HFF-Myc (cell line): ENCODE results near the gene SLFN12.
"Not testable (repeated sequence)": the region's sequence is repeated elsewhere in the genome, so short reads cannot be mapped to it uniquely, and the experiment has no call there.

ENCODE experiments used
- DNase-seq: peaks from one replicate; pipeline ENCODE4 v3.0.0-alpha.2; 2011; ENCODE audit warnings: low read depth; ENCODE audit errors: extremely low read depth
- H3K4me3 ChIP-seq: replicated peaks from 2 replicates; pipeline ENCODE4 v1.5.1; 2011; ENCODE audit warnings: low read depth, mild to moderate bottlenecking, control low read depth, low read length
- TF ChIP-seq, protein P1 (sequence below): IDR thresholded peaks from 2 replicates; pipeline ENCODE4 v1.5.1; 2012; ENCODE audit warnings: mild to moderate bottlenecking, low read depth, low read length, control low read depth; ENCODE audit errors: missing control alignments

The SLFN12 gene

GRCh38 chr17:35438433-35438832 lies 6.1 kb upstream of the SLFN12 start:
- no peak for DNase-seq
- TF ChIP-seq, protein P1, sequence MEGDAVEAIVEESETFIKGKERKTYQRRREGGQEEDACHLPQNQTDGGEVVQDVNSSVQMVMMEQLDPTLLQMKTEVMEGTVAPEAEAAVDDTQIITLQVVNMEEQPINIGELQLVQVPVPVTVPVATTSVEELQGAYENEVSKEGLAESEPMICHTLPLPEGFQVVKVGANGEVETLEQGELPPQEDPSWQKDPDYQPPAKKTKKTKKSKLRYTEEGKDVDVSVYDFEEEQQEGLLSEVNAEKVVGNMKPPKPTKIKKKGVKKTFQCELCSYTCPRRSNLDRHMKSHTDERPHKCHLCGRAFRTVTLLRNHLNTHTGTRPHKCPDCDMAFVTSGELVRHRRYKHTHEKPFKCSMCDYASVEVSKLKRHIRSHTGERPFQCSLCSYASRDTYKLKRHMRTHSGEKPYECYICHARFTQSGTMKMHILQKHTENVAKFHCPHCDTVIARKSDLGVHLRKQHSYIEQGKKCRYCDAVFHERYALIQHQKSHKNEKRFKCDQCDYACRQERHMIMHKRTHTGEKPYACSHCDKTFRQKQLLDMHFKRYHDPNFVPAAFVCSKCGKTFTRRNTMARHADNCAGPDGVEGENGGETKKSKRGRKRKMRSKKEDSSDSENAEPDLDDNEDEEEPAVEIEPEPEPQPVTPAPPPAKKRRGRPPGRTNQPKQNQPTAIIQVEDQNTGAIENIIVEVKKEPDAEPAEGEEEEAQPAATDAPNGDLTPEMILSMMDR, result no peak
- no peak overlapping the region for H3K4me3 ChIP-seq

- peak; percentile 99 for DNase-seq
- peak overlapping the region; percentile 55 for H3K4me3 ChIP-seq
- TF ChIP-seq, protein P1, result peak; percentile 31
Measured at GRCh38 chr17:35433075-35433894, 985 bp upstream of the SLFN12 start.

GRCh38 chr17:35429702-35430101 lies 2.6 kb downstream of the SLFN12 start:
- no peak overlapping the region for H3K4me3 ChIP-seq
- DNase-seq, result no peak
- TF ChIP-seq, protein P1, result no peak

DNA sequence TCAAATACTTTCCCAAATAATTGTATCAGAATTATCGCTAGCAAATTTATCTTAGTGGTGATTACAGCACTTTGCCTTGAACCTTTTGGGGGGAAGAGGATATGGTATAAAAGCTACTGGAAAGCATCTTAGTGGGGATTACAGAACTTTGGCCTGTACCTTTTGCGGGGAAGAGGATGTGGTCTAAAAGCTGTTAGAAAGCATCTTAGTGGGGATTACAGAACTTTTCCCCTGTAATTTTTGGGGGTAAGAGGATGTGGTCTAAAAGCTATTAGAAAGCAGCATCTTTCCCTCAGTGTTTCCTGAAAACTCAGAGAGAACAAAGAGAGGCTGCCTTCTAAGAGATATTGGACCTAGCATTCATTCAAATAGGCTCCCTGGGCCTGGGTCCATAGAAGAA lies 4.1 kb downstream of the SLFN12 start:
- no peak overlapping the region for H3K4me3 ChIP-seq
- TF ChIP-seq, protein P1, result no peak
- DNase-seq, result no peak

- no peak for DNase-seq
- H3K4me3 ChIP-seq, result no peak overlapping the region
- TF ChIP-seq, protein P1, result no peak
Measured at GRCh38 chr17:35423761-35424160, 8.5 kb downstream of the SLFN12 start.

DNA sequence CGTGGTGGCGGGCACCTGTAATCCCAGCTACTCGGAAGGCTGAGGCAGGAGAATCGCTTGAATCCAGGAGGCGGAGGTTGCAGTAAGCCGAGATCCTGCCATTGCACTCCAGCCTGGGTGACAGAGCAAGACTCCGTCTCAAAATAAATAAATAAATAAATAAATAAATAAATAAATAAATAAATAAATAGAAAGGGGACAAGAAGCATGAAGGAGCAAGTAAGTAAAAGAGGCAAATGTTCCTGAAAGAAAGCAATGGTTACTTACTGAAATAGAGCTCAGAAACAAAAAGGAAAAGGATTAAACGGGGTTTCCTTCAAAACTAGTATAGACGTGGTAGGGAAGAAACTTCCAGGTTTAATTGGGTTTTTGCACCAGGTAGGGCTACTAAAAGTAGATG lies 11.2 kb downstream of the SLFN12 start:
- H3K4me3 ChIP-seq, DNase-seq: not testable (repeated sequence)

- DNase-seq, result no peak
- H3K4me3 ChIP-seq, result no peak overlapping the region
- TF ChIP-seq, protein P1, result no peak
Measured at GRCh38 chr17:35416659-35417058, 15.6 kb downstream of the SLFN12 start.

- not testable (repeated sequence) for DNase-seq
Measured at GRCh38 chr17:35414707-35415106, 17.6 kb downstream of the SLFN12 start.

More at GRCh38 chr17:35414707-35415106, 17.6 kb downstream of the SLFN12 start:
- not testable (repeated sequence) for H3K4me3 ChIP-seq
